Stimulated activated CD4-positive, alpha-beta T cell treated with anti-CD3 and anti-CD28 coated beads, Interleukin-2, amount 100 ng/mL, for 24 hours (primary cell): ENCODE measurements around the gene LIX1L.
A peak's percentile ranks its signal among the peaks of the same experiment; 100 is the strongest.

Source experiments
- DNase-seq, 2 donors: peaks; one replicate each; pipeline ENCODE4 v3.0.0-alpha.2; 2020

LIX1L gene

GRCh38 chr1:145957443-145958319, at the start of gene LIX1L:
TSS of gene LIX1L (minus strand) at chr1:145958017. CDS start at chr1:145957927, 90 bp downstream.
- DNase-seq, result peak; percentile 95

- DNase-seq, result no peak
Measured at GRCh38 chr1:146001709-146002108, 43.9 kb upstream of the LIX1L start.

- DNase-seq, result no peak
Measured at GRCh38 chr1:145999321-146000024, 41.7 kb upstream of the LIX1L start.

GRCh38 chr1:145997718-145998023, 39.9 kb upstream of the LIX1L start:
- DNase-seq, result no peak

GRCh38 chr1:145997016-145997717, 39.4 kb upstream of the LIX1L start:
- DNase-seq, result peak; percentile 52 to 68

- peak; percentile 91 to 96 for DNase-seq
Measured at GRCh38 chr1:145996433-145997015, 38.7 kb upstream of the LIX1L start, which contains the start of gene TXNIP. TSS of gene TXNIP (minus strand) at chr1:145996579. CDS start at chr1:145996266, 313 bp downstream.

- DNase-seq, result no peak
Measured at GRCh38 chr1:145995964-145996432, 38.2 kb upstream of the LIX1L start.

- no peak for DNase-seq
Measured at GRCh38 chr1:145995148-145995881, 37.5 kb upstream of the LIX1L start.

GRCh38 chr1:145994391-145995120, 36.7 kb upstream of the LIX1L start:
- peak; percentile 49 to 51 for DNase-seq

GRCh38 chr1:145993618-145994390, 36.0 kb upstream of the LIX1L start:
- no peak for DNase-seq

GRCh38 chr1:145992958-145993617, 35.3 kb upstream of the LIX1L start:
- DNase-seq, result no peak

GRCh38 chr1:145992502-145992936, 34.7 kb upstream of the LIX1L start:
- DNase-seq, result no peak

GRCh38 chr1:145991735-145992412, 34.1 kb upstream of the LIX1L start:
- DNase-seq, result no peak

- DNase-seq, result no peak
Measured at GRCh38 chr1:145990249-145990855, 32.5 kb upstream of the LIX1L start.

GRCh38 chr1:145988773-145989172, 31.0 kb upstream of the LIX1L start:
- DNase-seq, result no peak

- no peak for DNase-seq
Measured at GRCh38 chr1:145987926-145988325, 30.1 kb upstream of the LIX1L start.

- no peak for DNase-seq
Measured at GRCh38 chr1:145986551-145986950, 28.7 kb upstream of the LIX1L start.

- DNase-seq, result no peak
Measured at GRCh38 chr1:145985502-145986439, 28.0 kb upstream of the LIX1L start.
